Stimulated activated CD4-positive, alpha-beta T cell treated with anti-CD3 and anti-CD28 coated beads, Interleukin-1b, Interleukin-23, amount 100 ng/mL, for 4 hours (primary cell): ENCODE results near the gene SPDYE2.
"Not testable (repeated sequence)": the region's sequence is repeated elsewhere in the genome, so short reads cannot be mapped to it uniquely, and the experiment has no call there.

Experiments
- DNase-seq, 2 donors: peaks; one replicate each; pipeline ENCODE4 v3.0.0-alpha.2; 2020; ENCODE audit warnings: low read depth in 2 of 2

SPDYE2 gene

GRCh38 chr7:102540604-102541003 is 10.4 kb upstream of the SPDYE2 start:
- not testable (repeated sequence) for DNase-seq

GRCh38 chr7:102542083-102542482 is 8.9 kb upstream of the SPDYE2 start:
- DNase-seq = not testable (repeated sequence)

GRCh38 chr7:102542771-102543170 is 8.3 kb upstream of the SPDYE2 start:
- not testable (repeated sequence) for DNase-seq

- not testable (repeated sequence) for DNase-seq
Observed at GRCh38 chr7:102543596-102543995, 7.4 kb upstream of the SPDYE2 start, which contains the start of gene UPK3BL2. Gene UPK3BL2 (minus strand): TSS chr7:102543696. CDS start chr7:102543636, 60 bp downstream.

GRCh38 chr7:102544372-102544771 is 6.7 kb upstream of the SPDYE2 start:
- not testable (repeated sequence) for DNase-seq

- not testable (repeated sequence) for DNase-seq
Observed at GRCh38 chr7:102545288-102545687, 5.7 kb upstream of the SPDYE2 start.

GRCh38 chr7:102546353-102546752 is 4.7 kb upstream of the SPDYE2 start:
- not testable (repeated sequence) for DNase-seq

GRCh38 chr7:102568620-102569019 is 17.6 kb downstream of the SPDYE2 start:
- DNase-seq = not testable (repeated sequence)

GRCh38 chr7:102572261-102573239 is 21.5 kb downstream of the SPDYE2 start, which contains the start of gene POLR2J3:
Gene POLR2J3 (minus strand): TSS chr7:102572583. CDS start chr7:102572521, 62 bp downstream.
- peak; percentile 96 to 100 for DNase-seq

GRCh38 chr7:102574607-102575006 is 23.6 kb downstream of the SPDYE2 start:
- not testable (repeated sequence) for DNase-seq

GRCh38 chr7:102576363-102576762 is 25.3 kb downstream of the SPDYE2 start:
- not testable (repeated sequence) for DNase-seq

- not testable (repeated sequence) for DNase-seq
Observed at GRCh38 chr7:102577315-102578240, 26.6 kb downstream of the SPDYE2 start.

GRCh38 chr7:102578486-102578885 is 27.5 kb downstream of the SPDYE2 start:
- DNase-seq = not testable (repeated sequence)

- not testable (repeated sequence) for DNase-seq
Observed at GRCh38 chr7:102581722-102582121, 30.7 kb downstream of the SPDYE2 start.

GRCh38 chr7:102583495-102583894 is 32.5 kb downstream of the SPDYE2 start:
- DNase-seq = not testable (repeated sequence)

GRCh38 chr7:102589857-102590256 is 38.8 kb downstream of the SPDYE2 start:
- DNase-seq = not testable (repeated sequence)

- not testable (repeated sequence) for DNase-seq
Observed at GRCh38 chr7:102592477-102593019, 41.5 kb downstream of the SPDYE2 start.

- not testable (repeated sequence) for DNase-seq
Observed at GRCh38 chr7:102593637-102594334, 42.8 kb downstream of the SPDYE2 start.

- not testable (repeated sequence) for DNase-seq
Observed at GRCh38 chr7:102596036-102596435, 45.0 kb downstream of the SPDYE2 start.

GRCh38 chr7:102599699-102600098 is 48.7 kb downstream of the SPDYE2 start:
- DNase-seq = not testable (repeated sequence)

GRCh38 chr7:102602317-102602716 is 51.3 kb downstream of the SPDYE2 start:
- not testable (repeated sequence) for DNase-seq
